ENCODE results near the gene NYNRIN.

GRCh38 chr14:24430143-24430681 is 31.4 kb downstream of the NYNRIN start:
- TF ChIP-seq CTCF (conservative IDR thresholded peaks at IDR 0.05 in 1 of 2, IDR thresholded peaks at IDR 0.05 in 1 of 2; ENCODE audit: extremely low read depth in 1 of 2, insufficient read depth in 1 of 2, low read depth in 1 of 2, low read length in 2 of 2) (no peak), EZH2 (IDR thresholded peaks at IDR 0.05; ENCODE audit: borderline replicate concordance, low read length) (no peak)
